Stromal cell of bone marrow (primary cell): ENCODE data around the gene GOLGA6L2.
A peak's percentile ranks its signal among the peaks of the same experiment; 100 is the strongest.
"Not testable (repeated sequence)": the region's sequence is repeated elsewhere in the genome, so short reads cannot be mapped to it uniquely, and the experiment has no call there.

Experiments used
- DNase-seq: peaks from one replicate; pipeline ENCODE4 v3.0.0-alpha.2; 2012; ENCODE audit warnings: low read depth

The GOLGA6L2 gene

DNA sequence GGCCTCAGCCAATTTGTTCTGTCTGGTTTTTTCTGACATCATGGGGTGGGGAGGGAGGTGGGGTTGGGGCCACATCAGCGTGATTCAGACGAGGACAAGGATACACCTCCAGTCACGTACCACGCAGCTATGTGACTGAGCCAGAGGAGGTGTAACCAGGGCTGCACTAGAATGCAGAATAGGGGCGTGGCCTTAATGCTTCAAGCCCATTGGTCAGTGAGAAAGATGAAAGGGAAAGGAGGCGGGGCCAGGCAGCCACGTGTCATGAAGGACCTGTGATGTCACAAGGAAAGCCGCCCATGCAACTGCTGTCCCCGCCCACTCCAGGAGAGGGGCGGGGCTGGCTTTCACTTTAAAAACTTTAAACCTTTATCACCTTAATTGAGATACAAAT is at the start of gene GOLGA6L2:
TSS of gene GOLGA6L2 (minus strand) at position 137 of the 394 bp plus-strand sequence. CDS start at position 75, 62 bp downstream.
- no peak for DNase-seq

DNA sequence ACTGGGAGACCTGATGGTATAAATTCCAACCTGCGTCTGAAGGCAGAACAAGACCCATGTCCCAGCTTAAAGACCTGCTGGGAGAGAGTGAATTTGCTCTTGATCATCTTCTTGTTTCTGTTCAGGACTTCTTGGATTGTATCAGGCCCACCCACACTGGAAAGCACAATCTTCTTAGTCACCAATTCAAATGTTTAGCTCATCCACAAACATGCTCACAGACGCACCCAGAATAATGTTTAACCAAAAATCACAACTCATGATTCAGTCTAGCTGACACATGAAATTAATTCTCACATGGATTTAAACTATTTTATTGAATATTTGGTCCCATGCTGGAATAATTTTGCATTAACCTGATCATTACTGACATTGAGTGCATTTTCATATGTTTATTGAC is 37.8 kb upstream of the GOLGA6L2 start:
- DNase-seq, result no peak

DNA sequence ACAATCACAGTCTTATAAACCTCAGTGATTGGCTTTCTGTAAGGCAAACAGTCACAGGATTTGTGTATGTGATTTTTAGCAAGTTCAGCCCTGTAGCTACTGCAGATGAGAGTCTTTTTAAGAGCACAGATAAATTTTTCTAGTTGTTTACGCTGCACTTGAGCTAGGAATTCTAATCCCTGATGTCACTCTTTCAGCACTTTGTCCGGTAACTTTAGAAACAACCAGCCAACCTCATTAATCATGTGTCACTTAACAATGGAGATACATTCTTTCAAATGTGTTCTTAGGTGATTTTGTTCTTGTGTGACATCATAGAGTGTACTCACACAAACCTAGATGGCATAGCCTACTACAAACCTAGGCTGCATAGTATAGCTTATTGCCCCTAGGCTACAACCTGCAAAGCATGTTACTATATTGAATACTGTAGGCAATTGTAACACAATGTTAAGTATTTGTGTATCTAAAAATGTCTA is 36.8 kb upstream of the GOLGA6L2 start:
- no peak for DNase-seq

DNA sequence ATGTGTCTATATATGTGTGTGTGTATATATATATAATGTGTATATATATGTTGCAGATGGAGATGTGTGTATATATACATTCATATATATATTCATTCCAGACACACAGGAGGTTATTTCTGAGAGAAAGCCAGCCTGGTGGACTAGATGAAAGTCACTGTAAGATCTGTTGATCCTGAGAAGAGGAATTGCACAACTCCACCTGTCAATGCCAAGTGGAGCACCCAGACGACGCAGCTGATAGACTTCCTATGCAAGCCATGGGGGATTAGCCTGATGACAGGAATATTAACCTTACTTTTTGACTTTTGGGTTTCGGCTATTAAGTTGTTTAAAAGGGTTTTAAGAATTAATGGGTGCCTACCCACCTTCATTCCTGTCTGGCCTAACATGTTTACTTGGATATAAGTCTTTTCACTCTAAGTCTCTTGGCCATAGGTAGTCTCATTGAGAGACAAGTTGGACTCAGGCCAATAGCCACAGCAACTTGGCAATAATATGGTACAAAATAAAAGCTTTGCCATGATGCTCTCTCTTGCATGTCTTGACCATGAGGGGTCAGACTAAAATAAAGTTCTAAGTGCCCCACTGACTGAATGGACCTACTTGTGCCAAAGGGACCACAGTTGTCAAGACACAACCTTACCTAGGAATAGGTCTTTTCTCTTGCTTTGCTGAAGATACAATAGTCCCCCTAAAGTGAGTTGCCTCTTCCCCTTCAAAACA is 35.9 kb upstream of the GOLGA6L2 start:
- no peak for DNase-seq

DNA sequence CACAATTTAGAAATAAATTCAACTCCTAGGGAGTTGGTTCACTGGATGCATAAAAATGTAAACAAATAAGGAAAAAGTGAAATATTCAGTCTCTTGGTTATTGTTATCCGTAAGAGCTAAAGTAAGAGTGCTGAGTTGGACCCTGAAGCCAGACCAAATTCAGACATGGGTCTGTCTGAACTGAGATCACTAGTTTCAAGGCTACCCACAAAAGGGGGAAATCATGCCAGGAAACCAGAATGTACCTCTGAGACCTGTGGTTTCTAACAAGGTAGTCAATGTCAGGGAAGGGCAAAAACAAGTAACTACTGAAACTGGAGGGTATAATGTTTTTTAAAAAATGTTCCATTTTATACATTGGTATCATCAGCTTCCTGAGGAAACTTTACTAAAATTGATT is 35.2 kb upstream of the GOLGA6L2 start:
- no peak for DNase-seq

DNA sequence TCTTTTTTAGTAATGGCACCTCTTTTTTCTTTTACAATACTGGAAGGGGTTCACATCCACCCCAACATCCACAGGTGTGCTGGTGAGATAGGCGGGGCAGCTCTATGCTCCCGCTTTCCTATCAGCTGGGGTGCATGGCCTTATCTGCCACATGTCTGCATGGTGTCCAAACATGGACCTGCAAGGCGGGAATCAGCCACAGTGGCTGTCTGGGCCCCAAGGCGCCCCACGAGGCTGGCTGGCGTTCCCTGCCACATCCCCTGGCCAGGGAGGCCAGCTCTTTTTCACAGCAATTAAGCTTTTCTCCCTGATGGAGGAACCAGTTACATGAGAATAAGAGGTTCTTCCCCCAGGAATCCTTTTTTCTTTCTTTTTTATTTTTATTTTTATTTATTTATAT is 30.9 kb upstream of the GOLGA6L2 start:
- DNase-seq, result no peak

- peak; percentile 16 for DNase-seq
Observed at GRCh38 chr15:23472678-23473077, 25.6 kb upstream of the GOLGA6L2 start.

DNA sequence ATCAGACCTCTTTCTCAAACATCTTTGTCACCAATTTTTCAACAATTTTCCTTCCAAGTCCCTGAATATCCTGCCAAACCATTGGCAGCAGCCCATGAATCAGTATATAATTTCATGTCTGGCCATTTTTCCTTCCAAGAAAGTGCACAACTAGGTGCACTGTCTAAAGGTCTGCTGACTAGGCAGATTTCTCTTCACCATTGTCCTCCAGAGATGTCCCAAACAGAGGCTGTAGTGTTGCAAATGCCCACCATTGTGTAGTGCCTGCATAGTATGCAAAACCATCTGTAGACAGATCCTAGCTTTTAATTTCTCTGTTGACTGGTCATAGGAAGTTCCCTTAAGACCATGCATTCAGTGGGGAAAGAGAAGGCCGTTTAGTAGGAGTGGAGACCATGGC is 25.0 kb upstream of the GOLGA6L2 start:
- no peak for DNase-seq

GRCh38 chr15:23467110-23467600 is 20.1 kb upstream of the GOLGA6L2 start:
- peak; percentile 26 for DNase-seq

GRCh38 chr15:23457890-23458289 is 10.8 kb upstream of the GOLGA6L2 start:
- DNase-seq, result no peak

GRCh38 chr15:23446215-23447106 is 582 bp downstream of the GOLGA6L2 start:
- no peak for DNase-seq

DNA sequence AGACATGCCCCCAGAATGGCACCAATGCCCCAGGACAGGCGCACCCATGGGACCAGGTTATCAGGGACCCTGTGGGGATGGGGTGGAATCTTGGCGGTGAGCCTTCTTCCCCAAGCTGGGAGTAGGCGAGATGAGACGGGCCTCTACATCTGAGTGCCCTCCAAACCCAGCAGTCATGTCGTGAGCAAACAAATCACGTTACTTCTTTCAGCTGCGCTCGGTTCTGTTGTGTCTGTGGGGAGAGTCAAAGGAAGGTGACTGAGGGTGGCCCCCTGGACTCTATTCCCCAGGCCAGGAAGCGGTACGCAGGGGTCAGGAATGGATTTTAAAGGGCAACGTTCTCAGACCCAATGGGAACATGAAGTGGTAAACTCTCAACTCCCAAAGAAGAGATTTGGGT is 2.8 kb downstream of the GOLGA6L2 start:
- no peak for DNase-seq

- DNase-seq, result no peak
Observed at GRCh38 chr15:23441204-23441603, 5.8 kb downstream of the GOLGA6L2 start.

- no peak for DNase-seq
Observed at GRCh38 chr15:23440596-23440995, 6.4 kb downstream of the GOLGA6L2 start.

GRCh38 chr15:23439513-23439912 is 7.5 kb downstream of the GOLGA6L2 start:
- DNase-seq, result no peak

DNA sequence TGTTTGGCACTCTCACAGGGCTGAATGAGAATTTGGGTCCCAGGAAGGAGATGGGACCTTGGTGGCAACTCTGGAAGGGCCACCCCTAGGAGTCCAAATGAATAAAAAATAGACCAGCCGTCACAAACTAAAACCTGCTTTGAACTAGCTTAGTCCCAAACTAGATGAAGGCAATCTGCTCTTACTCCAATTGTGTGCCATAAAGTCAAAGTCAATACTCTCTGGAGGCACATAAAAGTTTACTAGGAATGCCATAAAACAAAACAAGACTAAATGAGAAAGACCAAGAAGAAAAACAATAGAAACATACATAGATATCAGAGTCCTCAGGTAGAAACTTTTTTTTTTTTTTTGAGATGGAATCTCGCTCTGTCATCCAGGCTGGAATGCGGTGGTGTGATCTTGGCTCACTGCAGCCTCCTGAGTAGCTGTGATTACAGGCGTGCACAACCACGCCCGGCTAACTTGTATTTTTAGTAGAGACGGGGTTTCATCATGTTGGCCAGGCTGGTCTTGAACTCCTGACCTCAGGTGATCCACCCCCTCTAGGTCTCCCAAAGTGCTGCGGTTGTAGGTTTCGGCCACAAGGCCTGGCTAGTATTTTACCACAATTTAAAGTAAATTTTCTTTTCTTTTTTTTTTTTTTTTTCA is 8.1 kb downstream of the GOLGA6L2 start:
- no peak for DNase-seq

GRCh38 chr15:23437673-23438072 is 9.4 kb downstream of the GOLGA6L2 start:
- no peak for DNase-seq

GRCh38 chr15:23437146-23437545 is 9.9 kb downstream of the GOLGA6L2 start:
- no peak for DNase-seq

- DNase-seq, result no peak
Observed at GRCh38 chr15:23436421-23436820, 10.6 kb downstream of the GOLGA6L2 start.

GRCh38 chr15:23434699-23435098 is 12.3 kb downstream of the GOLGA6L2 start:
- not testable (repeated sequence) for DNase-seq

DNA sequence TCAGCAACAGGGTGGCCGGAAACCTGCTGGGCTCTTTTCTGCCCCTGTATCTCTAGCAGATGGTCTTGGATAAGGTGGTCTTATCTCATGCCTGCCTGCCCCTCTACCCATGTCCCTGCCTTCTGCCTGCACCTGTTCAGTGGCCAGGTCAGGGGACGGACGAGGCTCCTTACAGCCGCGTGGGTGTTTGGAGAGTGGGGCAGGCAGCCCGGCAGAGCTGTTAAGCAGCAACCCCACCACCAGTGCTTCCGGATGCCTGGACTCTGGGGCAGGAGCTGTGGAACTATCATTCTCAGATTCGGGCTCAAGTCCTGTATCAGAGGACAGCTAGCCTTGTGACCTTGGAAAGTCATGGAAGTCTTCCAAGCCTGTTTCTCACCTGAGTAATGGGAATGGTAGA is 21.7 kb downstream of the GOLGA6L2 start:
- DNase-seq, result not testable (repeated sequence)

- no peak for DNase-seq
Observed at GRCh38 chr15:23424111-23424904, 22.7 kb downstream of the GOLGA6L2 start.
